Measurements from ENCODE around the gene DESI1.

GRCh38 chr22:41557401-41558240 is 63.2 kb downstream of the DESI1 start:
- no peak for TF ChIP-seq POLR2AphosphoS5 (IDR thresholded peaks at IDR 0.05; ENCODE audit: borderline replicate concordance, low read depth, low read length)
- TF ChIP-seq EZH2 (IDR thresholded peaks at IDR 0.05) = no peak
